LNCAP (cell line): ENCODE data around the gene STEAP2.

Source experiments
- TF ChIP-seq, protein P1 (sequence below): fragments of 450-650 bp; IDR thresholded peaks from 2 replicates; pipeline ENCODE4 v1.5.1; 2017; ENCODE audit warnings: mild to moderate bottlenecking

The STEAP2 gene

GRCh38 chr7:90172624-90173023 lies 38.9 kb upstream of the STEAP2 start:
- TF ChIP-seq, protein P1, sequence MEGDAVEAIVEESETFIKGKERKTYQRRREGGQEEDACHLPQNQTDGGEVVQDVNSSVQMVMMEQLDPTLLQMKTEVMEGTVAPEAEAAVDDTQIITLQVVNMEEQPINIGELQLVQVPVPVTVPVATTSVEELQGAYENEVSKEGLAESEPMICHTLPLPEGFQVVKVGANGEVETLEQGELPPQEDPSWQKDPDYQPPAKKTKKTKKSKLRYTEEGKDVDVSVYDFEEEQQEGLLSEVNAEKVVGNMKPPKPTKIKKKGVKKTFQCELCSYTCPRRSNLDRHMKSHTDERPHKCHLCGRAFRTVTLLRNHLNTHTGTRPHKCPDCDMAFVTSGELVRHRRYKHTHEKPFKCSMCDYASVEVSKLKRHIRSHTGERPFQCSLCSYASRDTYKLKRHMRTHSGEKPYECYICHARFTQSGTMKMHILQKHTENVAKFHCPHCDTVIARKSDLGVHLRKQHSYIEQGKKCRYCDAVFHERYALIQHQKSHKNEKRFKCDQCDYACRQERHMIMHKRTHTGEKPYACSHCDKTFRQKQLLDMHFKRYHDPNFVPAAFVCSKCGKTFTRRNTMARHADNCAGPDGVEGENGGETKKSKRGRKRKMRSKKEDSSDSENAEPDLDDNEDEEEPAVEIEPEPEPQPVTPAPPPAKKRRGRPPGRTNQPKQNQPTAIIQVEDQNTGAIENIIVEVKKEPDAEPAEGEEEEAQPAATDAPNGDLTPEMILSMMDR, result no peak

DNA sequence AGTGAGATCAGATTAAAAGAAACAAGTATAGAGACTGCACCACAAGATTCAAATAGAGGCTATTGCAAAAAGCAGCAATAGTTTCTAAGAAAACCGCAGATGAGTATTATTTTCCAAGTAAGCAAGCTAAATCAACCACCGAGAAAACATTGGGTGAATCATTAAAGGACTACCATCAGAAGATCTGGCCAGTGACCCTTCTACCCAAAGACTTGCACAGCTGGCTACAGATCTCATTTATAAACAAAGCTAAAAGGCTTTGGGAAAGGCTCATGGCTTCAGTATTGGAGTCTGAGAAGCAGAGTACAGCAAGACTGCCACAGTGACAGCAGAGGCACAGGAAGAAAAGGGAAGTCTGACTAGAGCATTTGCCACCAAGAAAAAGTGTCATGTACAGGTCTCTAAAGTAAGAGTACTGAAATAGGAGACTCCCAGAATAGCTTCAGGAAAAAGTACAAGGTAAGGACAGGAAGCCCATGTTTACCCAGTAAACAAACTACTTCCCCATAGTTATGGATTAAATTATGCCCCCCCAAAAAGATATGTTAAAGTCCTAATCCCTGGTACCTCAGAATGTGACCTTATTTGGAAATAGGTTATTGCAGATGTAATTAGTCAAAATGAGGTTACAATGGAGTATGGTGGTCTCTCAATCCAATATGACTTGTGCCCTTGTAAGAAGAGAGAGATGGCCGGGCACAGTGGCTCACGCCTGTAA lies 38.3 kb upstream of the STEAP2 start:
- TF ChIP-seq, protein P1, result no peak

- TF ChIP-seq, protein P1, result no peak
These were observed 35.9 kb upstream of the STEAP2 start for GRCh38 chr7:90175667-90176066.

DNA sequence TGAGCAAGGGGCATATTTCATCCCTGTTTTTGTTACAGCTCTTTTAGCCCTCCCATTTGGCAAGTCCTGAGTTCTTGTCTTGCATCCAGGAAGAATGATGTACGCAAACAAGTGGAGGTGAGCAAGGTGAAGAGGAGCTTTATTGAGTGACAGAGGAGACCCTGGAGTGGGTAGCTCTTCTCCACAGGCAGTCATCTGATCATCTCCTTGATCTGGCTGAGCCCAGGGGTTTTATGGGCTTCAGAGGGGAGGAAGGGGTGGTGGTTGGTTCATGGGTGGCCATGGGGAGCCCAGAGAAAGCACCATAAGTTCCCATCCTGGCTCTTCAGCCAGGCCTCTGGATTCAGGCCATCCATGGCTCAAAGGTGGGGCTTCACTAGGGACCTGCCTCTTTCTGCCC lies 35.3 kb upstream of the STEAP2 start:
- TF ChIP-seq, protein P1, result no peak

DNA sequence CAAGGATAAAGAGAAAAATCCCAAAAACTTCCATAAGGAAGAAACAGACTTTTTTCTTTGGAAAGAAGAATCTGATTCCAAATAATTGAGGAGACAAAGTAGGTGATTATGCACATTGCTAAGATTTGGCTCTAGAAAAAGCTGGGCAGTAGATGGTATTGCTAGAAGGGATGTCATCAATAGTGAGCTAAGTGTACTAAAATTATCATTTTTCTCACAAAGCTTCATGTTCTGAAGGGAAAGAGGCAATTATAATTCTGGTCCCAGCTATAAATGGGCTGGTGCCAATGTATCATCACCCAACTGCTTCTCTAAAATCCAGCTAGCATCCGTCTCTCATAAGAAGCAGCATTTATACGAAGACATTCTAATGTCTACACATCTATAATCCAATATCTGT lies 33.4 kb upstream of the STEAP2 start:
- TF ChIP-seq, protein P1, result no peak

DNA sequence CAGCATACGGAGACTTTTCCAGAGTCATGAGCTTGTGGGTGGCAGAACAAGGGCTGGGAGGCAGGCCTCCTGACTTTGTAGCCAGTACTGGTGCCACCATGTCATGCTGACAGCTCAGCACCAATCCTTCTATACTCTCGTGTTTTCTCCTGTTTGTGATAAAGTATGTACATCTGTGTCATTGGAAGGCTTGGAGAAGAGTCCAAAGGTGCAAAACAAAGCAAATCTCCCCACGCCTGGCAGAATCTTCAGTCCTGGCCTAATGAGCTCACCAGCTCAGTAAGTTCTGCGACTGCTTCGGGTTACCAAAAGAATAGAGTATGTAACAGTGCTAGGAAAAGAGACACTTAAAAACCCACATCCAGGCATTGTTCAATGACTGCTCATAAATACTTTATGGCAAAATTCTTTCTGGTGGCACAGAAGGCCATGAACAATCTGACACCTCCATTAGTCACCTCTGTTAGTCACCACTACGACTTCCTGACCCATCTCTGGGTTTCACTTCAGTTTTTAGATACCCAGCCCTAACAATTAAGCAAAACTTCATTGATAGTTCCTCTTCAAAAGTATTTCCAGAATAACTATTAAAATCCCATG lies 32.8 kb upstream of the STEAP2 start:
- TF ChIP-seq, protein P1, result no peak

DNA sequence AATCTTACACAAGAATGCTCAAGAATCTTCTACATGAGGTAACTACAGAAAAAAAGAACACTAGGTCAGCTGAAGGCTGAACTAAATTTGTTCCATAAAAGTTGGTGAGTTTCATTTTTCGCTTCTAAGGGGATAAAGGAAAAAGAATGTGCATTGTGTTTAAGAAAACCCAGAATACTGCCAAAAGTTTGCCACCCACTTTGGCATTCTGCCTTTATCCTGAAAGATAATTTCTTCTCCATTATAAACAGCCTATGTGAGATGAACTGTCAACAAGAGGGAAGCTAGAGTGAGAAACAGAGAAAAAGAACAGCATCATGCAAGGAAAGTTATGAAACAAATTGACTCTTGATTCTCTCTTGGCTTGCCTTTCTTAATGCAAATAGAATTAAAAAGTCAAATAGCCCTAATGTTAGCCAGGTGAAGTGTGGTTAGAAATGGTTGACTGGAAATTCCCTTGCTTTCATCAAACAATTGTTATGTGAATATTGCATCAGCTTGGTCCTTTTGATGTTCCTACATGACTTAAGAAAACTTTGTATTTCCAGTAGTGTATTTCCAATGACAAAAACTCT lies 31.4 kb upstream of the STEAP2 start:
- TF ChIP-seq, protein P1, result no peak
